Measurements from ENCODE around the gene AKAP13.

The AKAP13 gene

DNA sequence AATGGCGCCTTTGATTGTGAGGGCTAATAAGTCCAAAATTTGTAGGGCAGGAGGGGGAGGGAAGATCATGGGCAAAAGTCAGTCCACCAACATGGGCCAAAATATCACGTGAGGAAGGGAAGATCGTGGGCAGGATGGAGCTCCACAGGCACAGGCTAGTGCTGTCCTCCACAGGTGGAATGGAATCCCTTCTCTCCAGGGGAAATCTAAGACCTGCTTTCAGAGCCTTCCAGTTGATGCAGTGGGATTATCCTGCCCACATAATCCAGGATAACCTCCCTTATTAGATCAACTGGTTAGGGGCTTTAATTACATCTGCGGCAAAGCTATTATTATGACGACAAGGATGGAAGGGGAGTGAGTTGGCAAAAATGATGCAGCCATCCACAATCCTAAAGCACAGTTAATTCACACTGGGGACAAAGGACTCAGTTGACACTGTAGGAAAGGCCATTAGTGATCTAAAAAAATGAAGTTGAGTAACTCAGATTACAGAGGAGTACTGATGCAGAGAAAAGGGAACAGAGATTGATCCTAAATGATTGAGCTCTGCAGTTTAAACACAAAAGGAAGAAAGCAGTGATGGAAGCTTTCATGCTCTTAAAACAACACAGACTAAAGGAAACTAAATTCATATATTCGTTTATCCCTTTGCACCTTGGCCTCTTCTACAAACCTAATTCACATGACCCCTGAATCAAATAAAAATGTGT is 159.8 kb downstream of the AKAP13 start:
- no peak overlapping the region for H3K4me3 ChIP-seq (ENCODE audit: low read depth, low read length)
- in situ Hi-C loops (cut with HindIII; ENCODE audit: low sequenced_read_pairs): no loop called here
- no peak for DNase-seq (ENCODE audit: low read depth, low spot score)
- TF ChIP-seq, protein P1, sequence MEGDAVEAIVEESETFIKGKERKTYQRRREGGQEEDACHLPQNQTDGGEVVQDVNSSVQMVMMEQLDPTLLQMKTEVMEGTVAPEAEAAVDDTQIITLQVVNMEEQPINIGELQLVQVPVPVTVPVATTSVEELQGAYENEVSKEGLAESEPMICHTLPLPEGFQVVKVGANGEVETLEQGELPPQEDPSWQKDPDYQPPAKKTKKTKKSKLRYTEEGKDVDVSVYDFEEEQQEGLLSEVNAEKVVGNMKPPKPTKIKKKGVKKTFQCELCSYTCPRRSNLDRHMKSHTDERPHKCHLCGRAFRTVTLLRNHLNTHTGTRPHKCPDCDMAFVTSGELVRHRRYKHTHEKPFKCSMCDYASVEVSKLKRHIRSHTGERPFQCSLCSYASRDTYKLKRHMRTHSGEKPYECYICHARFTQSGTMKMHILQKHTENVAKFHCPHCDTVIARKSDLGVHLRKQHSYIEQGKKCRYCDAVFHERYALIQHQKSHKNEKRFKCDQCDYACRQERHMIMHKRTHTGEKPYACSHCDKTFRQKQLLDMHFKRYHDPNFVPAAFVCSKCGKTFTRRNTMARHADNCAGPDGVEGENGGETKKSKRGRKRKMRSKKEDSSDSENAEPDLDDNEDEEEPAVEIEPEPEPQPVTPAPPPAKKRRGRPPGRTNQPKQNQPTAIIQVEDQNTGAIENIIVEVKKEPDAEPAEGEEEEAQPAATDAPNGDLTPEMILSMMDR (IDR thresholded peaks at IDR 0.05; ENCODE audit: low read depth, low read length): no peak

DNA sequence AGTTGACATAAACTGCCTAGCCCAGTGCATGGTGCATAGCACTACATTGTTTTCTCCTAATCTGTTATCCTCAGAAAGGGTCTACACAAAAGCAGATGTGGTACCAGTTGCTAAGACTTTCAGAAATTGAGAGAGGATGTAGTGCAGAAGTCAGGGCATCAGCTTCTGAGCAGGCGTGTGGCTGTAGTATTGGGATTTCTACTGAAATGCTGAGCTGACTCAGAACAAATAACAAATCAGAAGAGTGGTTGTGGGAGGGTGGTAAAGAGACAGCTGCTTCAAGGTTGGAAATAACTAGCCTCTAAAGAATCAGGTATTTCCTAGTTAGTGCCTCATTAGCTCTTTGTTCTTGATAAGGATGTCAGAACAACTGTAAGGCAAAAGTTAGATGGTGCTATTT is 161.3 kb downstream of the AKAP13 start:
- in situ Hi-C loops (cut with HindIII; ENCODE audit: low sequenced_read_pairs): no loop called here
- TF ChIP-seq, protein P1 (IDR thresholded peaks at IDR 0.05; ENCODE audit: low read depth, low read length): no peak
- H3K4me3 ChIP-seq (ENCODE audit: low read depth, low read length): no peak overlapping the region
- no peak for DNase-seq (ENCODE audit: low read depth, low spot score)

DNA sequence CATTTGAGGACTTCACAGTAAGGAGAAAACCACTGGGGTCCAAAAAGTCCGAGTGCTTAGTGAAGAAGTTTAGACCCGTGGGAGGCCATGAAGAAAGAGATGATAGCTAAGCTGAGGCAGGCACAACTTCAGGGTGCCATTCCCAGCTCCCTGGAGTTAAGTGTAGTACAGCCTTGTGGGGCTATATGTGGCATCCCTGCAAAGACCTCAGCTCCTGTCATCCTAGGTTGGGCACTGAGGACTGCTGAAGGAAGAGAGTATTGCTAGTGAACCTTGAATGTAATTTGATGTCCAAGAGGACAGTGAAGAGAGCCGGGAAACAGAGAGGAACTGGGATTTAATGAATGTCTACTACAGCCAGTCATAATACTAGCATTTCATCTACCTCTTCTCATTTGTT is 162.1 kb downstream of the AKAP13 start:
- in situ Hi-C loops (cut with HindIII; ENCODE audit: low sequenced_read_pairs): no loop called here
- TF ChIP-seq, protein P1 (IDR thresholded peaks at IDR 0.05; ENCODE audit: low read depth, low read length): no peak
- H3K4me3 ChIP-seq (ENCODE audit: low read depth, low read length): no peak overlapping the region
- no peak for DNase-seq (ENCODE audit: low read depth, low spot score)

DNA sequence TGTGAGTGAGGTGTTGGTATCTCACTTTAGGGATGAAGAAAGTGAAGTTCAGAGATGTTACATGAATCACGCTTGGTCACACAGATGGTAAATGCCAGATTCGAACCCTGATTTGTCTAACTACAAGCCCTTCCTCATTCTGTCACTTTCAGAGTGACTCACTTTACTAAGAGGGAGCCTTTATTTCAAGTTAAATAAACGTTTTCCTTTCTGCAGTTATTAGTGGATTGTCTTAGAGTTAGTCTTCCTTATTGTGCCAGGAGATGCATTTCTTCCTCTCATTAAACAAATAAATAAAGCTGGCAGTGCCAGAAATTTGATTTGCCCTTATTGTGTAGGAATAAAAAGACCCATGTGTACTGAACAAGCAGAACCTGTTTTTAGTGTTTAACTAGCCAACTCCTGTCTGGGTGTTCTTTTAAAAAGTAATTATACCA is 162.5 kb downstream of the AKAP13 start:
- in situ Hi-C loops (cut with HindIII; ENCODE audit: low sequenced_read_pairs): no loop called here
- no peak for DNase-seq (ENCODE audit: low read depth, low spot score)

DNA sequence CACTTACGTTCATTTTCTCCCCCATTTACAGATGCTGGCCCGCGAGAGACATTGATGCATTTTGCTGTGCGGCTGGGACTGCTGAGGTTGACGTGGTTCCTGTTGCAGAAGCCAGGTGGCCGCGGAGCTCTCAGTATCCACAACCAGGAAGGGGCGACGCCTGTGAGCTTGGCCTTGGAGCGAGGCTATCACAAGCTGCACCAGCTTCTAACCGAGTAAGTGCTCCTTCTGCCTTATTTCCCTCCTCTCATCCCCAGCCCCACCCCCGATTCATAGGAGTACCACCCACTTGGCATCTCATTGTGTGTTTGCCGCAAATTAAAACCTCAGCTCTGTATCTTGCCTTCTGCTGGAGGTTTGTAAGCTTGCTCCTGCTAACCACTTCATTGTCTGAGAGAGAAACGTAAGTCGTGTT is 163.3 kb downstream of the AKAP13 start:
- in situ Hi-C loops (cut with HindIII; ENCODE audit: low sequenced_read_pairs): no loop called here
- TF ChIP-seq, protein P1 (IDR thresholded peaks at IDR 0.05; ENCODE audit: low read depth, low read length): no peak
- H3K4me3 ChIP-seq (ENCODE audit: low read depth, low read length): no peak overlapping the region
- no peak for DNase-seq (ENCODE audit: low read depth, low spot score)

More for the DNA sequence above, 162.5 kb downstream of the AKAP13 start:
- H3K4me3 ChIP-seq (ENCODE audit: low read depth, low read length): no peak overlapping the region
- TF ChIP-seq, protein P1 (IDR thresholded peaks at IDR 0.05; ENCODE audit: low read depth, low read length): no peak

DNA sequence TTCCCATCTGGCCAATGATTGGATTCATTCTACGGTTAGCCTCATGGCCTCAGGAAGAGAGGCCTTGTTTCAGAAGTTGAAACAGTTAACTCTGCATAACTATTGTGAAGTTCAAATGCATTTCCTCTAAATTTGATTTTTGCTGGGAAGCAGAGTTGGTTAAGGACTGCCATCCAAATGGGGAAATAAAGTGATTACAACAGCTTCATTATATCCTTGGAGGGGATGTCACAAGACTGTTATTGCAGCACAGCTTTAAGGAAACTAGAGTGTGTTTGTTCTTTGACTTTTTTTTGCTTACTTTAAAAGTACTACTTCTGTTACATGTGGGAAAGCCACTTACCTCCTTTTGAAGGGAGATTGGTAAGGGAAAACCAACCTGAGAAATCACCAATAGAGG is 164.8 kb downstream of the AKAP13 start:
- TF ChIP-seq, protein P1 (IDR thresholded peaks at IDR 0.05; ENCODE audit: low read depth, low read length): no peak
- H3K4me3 ChIP-seq (ENCODE audit: low read depth, low read length): no peak overlapping the region
- no peak for DNase-seq (ENCODE audit: low read depth, low spot score)
- in situ Hi-C loops (cut with HindIII; ENCODE audit: low sequenced_read_pairs): no loop called here
